Activated naive CD8-positive, alpha-beta T cell treated with anti-CD3 and anti-CD28 coated beads, Interleukin-2, amount 50 U/mL, for 16 hours (primary cell): ENCODE measurements around the gene PRKG2.

ENCODE experiments used
- DNase-seq: peaks from one replicate; pipeline ENCODE4 v3.0.0-alpha.2; 2020; ENCODE audit warnings: low read depth, low spot score

The PRKG2 gene

DNA sequence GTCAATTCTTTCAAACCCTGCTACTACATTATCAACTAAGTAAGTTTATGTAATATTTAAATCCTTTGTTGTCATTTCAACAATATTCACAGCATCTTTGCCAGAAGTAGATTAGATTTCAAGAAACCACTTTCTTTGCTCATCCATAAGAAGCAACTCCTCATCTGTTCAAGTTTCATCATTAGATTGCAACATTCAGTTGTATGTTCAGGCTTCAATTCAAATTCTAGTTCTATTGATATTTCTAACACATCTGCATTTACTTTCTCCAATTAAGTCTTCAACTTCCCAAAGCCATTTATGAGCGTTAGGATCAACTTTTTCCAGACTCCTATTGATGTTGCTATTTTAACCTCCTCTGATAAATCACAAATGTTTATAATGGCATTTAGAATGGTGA is 118.5 kb downstream of the PRKG2 start:
- DNase-seq = no peak

DNA sequence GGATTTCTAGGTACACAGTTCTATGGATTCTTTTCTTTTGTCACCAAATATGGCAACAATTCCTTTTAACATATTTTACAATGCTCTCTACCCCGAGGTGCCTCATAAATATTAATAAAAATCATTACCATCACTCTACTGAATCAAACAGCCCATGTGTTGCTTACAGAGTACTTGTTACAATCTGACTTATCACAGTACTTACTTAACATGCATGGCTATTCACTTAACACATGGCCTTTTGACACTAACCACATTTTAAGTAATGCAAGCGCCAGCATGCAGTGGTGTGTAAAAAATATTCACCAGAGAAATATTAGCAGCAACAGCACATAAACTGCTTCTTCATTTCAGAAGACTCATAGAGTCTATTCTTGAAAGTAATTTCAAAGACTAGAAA is 119.6 kb downstream of the PRKG2 start:
- DNase-seq = no peak

DNA sequence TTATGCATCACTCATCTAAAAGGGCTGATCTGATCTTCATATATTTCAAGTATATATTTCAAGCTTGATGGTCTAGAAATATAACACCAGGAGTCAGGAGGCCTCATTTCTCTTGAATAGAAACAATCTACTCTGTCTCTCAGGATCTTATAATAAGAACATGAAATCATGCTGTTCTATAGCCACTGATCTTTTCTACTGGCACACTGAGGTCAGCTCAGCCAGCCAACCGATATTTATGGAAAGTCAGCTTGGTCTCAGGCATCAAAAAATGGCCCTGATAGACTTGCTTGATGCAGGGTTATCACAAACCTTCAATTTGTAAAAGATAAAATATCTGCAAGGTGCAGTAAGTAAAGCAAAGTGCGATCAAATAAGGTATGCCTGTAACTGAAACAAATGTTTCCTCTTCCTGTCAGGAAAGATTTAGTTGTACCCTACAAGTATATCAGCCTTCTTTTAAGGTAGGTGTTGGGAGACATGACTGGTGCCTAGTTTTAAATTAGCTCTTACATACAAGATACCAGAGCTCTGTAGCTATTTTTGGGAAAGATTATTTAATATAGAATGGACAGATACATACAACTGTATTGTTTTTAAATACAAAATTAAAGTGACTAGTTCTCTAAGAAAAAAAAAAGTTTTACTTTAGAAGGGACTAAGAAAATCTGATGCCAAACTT is 121.2 kb downstream of the PRKG2 start:
- no peak for DNase-seq

DNA sequence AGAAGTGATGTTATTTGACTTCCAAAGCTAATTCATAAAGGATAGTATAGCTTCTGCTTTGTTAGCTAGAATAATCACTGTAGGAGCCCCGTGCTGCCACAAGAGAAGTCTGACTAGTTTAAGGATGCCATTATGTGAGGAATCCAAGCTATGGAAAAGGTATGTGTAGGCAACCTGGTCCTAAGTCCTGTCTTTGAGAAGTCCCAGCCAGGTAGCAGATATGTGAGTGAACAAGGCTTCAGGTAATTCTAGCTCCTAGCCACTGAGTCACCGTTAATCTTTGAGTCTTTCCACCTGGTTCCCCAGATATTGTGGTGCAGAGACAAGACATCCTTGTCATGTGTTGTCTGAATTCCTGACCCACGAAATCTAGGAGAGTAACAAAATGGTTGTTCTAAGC is 129.0 kb downstream of the PRKG2 start:
- no peak for DNase-seq

DNA sequence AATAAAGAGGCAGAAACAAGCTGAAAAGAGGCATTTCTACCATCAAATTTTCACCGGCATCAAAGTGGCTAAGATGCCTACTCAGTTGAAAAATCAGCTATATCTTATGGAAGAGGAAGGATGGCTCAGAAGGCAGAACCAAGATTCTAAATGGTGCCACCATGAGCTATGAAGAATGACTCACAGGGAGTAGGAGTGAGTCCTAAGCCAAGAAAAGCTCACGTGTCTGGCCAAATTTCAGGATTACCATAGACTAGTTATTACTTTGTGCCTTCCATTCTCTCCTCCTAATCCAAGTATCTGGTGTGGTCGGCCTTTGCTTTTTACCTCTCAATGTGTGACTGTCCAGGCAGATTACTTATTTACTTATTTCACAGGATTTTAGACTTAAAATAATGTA is 129.7 kb downstream of the PRKG2 start:
- no peak for DNase-seq

DNA sequence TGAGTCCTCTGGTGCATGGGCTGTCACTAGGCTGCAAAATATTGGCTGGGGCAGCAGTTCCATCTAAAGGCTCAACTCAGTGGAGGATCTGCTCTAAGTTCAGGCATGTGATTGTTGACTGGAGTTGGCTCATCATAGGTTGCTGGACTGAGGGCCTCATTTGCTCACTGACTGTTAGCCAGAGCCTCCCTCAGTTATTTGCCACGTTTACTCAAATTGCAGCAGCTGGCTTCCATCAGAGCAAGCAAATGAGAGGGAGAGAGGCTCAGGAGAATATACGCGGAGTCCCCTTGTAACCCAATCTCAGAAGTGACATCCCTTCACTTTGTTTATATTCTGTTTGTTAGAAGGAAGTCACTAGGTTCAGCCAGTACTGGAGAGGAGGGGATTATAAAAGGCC is 130.4 kb downstream of the PRKG2 start:
- DNase-seq = no peak

DNA sequence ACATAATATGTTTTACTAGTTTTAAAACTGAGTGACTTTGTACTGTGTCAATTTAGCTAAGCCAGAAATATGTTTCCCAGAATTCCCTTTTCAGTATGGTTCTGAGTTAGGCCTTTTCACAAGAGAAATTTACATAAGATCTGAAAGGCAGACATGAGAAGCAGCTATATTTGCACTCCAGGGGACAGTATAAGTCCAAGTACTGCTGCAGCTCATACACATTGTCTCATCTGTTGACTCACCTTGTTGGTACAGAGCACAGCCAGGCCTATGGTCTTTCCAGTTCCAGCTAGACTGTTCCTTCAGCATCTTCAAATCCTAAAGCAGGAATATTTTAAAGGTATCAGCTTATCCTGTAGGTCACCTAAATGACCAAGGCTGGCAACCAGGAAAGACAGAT is 131.0 kb downstream of the PRKG2 start:
- DNase-seq = no peak

DNA sequence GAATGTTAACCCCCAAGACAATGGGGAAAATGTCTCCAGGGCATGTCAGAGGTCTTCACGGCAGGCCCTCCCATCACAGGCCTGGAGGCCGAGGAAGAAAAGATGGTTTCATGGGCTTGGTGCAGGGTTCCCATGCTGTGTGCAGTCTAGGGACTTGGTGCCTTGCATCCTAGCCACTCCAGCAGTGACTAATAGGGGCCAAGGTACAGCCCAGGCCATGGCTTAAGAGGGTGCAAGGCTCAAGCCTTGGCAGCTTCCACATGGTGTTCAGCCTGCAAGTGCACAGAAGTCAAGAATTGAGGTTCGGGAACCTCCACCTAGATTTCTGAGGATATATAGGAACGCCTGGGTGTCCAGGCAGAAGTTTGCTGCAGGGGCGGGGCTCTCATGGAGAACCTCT is 133.9 kb downstream of the PRKG2 start:
- DNase-seq = no peak

DNA sequence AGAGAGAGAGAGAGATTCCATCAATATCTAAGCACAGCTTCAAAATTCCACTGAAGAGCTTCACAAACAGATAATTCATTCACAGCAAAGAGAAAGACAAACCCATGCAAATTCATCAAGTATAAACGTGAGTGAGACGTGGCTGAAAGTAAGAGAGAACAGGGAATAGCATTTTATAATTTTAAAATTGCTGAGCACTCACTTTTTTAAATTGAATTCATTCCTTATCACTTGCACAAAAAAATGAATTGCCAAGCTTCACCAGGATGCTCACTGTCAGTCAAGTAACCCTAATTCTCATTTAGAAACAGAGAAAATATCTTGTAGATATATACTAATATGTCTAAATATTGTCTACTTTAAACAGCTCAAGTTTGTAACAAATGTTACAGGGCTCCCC is 144.0 kb downstream of the PRKG2 start:
- DNase-seq = no peak

DNA sequence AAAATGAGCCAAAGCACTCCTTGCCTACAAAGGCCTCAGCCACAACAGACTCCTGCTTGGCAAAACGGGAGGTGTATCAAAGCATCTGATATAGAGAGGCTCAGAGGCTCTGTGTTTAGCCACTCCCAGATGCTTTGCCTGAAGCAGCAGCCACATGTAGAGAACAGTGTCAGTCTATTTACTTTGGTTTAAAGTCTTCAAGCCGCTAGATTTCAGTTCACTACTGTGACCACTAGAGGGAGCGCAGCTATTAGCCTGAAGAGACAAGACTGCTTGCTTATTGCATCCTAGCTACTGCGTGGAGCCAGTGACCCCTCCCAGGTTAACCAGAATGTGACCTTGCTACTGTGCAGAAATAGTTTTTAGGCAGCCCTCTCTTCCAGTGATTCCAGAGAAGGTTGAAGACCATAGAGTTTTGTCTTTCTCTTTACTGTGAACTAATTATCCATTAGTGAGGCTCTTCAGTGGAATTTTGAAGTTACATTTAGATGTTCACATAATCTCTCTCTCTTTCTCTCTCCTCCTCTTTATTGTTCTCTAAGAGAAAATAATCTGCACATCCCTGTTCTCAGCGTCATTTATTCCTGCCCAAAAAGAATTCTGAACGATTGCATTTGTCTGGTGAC is 145.2 kb downstream of the PRKG2 start:
- peak; percentile 2 for DNase-seq

DNA sequence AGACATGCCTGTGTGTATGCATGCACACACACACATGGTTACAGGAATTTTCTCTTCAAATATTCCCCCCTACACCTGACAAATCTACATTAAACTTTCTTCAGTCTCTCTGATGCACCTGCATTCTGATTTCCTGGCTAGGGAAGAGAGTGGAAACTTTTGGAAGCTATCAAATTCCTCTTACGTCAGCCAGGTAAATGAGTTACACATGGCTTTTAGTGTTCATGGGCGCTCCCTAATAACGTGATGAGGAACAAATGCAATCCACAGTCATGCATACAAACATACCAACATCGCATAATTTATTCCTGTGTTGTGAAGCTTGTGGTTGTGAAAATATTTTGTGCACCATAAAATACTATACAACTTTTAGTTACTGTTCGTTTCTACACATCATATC is 149.6 kb downstream of the PRKG2 start:
- DNase-seq = no peak

DNA sequence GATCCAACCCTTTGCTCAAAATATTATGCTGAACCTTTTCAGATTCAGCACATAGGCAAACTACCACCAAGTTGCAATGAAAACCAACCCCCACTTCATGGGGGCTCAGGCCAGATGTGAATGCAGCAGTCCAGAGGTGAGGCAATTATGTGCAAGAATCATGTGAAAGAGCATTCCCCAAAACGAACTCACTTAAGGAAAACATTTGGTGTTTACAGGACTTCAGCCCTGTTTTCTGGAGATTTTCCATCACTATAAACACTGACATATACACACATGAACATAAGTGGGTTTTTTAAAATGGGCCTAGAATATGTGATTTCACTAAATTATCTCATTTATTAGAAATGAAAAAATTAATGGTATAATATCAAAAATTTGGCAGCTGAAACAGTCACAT is 153.0 kb downstream of the PRKG2 start:
- no peak for DNase-seq

DNA sequence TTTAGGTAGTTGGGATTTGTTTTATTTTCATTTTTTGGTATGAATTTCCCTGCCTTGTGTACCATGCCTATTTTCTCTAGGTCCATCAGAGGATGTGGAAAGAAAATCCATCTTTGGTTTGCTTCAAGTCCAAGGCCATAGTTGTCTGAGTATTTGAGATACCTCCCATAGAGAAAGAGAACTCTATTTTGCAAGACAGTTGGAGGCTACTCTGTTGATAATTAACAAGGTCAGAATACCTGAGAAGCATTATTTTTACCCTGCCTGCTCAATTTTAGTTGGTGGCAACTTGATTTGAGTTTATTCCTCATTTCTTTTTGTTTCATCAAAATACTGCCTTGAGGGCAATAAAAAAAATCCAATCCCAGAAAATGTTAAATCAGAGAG is 153.7 kb downstream of the PRKG2 start:
- DNase-seq = no peak

DNA sequence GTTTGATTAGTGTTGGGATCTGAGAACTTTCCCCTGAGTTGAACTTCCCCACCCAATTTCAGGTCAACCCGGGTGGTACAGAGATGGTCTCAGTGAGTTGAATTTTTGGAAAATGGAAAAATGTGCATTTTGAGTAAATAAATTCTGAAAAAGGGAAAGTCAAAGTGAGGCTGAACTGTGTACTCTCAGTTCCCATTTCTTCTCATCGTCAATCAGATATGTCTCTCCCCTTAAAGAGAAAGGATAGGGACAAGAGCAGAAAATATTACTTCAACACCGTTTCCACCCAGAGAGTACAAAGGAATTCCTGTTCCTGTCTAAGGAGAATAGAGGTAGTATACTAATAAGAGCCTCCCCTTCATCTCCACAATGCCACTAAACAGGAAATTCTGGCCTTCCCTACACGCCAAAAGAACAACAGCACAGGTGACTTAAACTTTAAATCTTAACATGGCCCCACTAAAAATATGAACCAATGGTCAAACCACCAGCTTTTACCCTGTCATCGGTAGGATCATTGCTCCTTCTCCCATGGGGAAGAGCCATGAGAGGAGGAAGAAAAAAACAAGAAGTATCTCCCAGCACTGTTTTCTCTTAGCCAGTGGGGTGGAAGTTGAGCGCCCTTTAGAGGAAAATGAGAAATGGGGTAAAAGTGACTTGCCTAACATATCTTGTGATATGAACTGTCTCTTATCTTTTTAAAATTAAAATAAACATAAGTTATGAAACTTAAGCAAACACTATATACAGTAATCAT is 154.3 kb downstream of the PRKG2 start:
- DNase-seq = no peak

DNA sequence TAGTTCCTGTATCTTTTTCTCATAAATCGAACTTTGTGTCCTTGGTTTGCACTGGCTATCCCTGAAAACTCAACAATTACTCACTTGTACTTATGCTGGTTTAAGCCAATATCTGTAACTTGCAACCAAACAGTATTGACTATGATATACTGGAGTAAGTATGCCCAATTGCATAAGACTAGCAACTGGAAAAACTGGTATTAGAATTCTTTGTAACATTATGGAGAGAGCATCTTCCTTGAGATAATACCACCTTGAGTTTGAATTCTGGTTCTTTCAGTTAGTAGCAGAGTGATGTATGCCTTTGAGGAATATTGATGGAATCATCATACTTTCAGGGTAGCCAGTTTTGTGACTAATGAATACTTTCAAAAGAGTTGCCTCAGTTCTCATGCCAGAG is 156.4 kb downstream of the PRKG2 start:
- no peak for DNase-seq

DNA sequence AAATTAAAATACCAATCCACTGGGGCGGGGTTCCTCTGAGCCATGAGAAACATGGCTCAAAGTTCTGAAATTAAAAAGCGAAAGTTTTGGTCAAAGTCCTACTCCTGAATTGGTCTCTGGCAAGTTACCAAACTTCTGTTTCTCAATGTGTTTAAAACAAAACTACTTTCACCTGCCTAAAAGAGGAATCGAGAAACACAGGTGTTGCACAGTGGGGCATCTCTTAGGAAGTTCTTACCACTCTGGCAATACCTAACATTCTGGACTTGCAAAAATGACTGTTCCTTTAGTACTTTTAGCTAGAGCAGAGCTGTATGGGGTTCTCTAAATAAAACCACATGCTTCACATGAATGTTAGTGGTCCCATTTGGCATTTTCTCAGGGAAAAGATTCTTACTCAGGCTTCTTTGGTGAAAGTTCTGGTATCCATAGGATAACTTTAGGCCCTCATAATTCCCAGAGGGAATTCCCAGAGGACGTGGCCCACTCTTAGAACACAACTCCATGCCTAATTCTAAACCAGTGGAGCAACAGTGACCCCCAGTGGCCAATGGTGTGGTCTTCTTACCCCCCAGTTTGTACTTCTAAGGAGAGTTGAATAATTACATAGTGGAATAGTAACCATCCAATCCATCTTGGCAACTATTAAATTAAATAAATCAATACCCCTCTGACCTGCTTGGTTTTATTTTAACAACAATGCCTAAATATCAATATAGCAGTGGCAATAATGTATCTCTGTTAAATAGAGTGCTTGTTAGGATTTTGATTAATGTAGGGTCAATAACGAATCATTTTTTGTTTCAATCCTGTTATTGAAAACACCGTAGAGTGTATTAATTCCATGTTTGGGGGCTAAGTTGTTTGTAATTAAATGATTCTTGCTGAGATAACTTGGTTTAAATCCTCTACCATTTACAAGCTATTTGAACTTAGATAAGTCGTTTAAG is 162.6 kb downstream of the PRKG2 start:
- no peak for DNase-seq

DNA sequence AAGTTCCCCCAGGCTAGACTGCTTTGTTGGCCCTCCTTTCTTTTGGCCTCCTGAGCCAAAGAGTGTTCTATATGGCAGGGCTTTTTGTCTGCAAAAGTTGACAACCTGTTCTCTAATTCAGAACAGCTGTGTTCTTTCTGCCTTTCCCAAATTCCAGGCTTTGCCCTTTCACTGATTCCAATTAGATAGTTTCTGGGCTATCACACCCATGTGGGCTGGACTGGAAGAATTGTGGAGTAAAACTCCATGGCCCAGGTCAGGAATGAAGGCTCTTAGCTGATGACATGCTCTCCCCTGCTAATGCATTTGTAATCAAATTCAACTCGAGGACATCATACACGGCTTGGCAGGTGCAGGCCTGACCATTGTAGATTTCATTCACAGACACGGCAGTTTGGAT is 165.1 kb downstream of the PRKG2 start:
- no peak for DNase-seq

DNA sequence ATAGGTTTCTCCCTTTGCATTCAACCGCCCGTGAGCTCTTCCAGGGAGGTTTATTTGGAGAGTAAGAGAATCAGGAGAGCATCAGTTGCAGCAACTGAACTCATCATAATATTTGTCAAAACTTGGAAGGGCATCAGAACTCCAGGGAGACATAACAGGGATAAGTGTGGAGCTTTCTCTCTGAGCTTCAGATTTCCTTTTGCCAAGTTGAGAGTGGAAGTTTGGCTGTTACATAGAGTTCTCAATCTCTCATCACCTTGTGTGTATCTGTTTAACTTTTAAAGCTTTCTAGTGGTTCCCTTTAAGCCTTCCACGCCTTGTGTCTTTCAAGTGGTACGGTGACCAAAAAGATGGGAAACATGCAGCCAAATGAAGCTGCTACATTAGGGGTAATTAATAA is 165.7 kb downstream of the PRKG2 start:
- DNase-seq = no peak

DNA sequence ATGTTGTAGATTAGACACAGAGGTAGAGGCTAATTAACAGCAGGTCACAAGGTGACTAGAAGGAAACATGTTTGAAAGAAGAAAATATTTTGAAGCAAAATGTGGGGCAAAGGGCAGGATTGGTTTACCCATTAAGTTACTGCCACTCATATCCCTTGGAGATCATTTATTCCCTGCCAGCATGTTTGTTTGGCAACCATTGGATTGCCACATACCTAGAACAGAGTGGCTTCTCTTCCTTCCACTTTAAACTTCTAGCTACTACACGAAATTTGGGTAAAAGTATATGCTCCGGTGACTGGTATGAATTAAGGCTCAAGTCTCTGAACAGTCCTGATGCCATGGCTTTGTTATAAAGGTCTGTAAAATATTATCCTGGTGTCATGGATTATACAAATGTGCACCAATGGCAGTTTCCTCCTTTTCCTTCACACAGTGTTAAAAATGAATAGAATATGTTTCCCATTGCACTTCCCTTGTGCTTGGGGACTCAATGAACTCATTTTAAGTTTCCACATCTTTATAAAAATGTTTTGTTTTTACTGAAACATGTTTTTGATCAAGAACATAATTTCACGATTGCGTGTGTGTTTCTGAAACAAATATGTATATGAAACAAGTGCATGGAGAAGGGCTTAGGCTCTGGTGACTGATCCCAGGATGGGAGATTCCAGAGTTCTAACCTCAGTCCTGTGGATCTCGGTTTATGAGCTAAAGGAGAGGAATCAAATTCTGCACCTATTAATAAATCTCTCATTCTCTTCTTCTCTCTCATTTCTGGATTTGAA is 172.2 kb downstream of the PRKG2 start:
- DNase-seq = no peak

DNA sequence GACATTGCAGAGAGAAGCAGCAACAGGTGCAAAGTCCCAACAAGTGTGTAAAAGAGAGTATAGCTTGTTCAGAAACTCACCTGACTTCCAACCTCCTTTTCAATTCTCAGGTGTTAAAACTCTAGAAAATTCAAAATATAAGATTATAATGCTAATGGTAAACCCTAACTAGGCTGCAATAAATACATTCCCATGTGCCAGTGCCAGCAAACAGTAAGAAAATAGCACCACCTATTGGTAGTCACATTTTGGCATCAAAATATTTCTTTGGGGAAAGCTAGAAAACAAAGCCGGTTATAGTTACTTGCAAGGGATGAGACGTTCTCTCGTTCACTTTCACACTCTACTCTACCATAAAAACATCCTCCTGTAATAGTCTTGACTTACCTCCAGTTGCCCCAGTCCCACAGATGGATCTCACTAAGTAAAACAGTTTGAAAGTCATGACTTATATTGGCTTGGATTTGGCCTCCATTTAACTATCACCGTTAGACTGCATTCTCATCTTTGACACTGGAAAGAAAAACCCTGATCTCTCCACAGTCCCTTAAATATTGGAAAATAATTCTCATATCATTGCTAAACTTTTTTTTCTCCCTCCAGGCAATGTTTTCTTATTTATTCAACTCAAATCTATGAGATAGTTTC is 174.9 kb downstream of the PRKG2 start:
- no peak for DNase-seq
